Glomerular visceral epithelial cell (primary cell): ENCODE measurements around the gene PLCB4.
A peak's percentile ranks its signal among the peaks of the same experiment; 100 is the strongest.

Experiments
- DNase-seq: peaks from one replicate; pipeline ENCODE4 v3.0.0-alpha.2; 2016; ENCODE audit errors: extremely low spot score

PLCB4 gene

GRCh38 chr20:9493803-9494202, 424.9 kb downstream of the PLCB4 start:
- DNase-seq = no peak

DNA sequence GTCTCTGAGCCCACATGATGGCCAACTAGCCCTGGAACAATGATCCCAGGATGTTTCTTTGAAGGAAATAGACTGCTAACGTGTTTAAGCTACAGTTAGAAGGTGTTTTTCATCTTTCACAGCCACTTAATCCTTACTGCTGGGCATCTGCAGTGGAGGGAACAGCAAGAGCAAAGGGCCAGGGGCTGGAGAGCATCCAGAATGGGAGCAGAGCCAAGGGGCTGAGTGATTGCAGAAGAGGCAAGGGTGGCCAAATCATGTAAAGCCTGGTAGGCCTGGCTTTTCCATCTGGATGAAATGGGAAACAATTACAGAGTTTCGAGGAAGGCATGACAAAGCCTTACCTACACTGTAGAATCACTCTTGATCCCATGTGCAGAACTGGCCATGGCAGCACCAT, 426.8 kb downstream of the PLCB4 start:
- DNase-seq = no peak

GRCh38 chr20:9496155-9496554, 427.3 kb downstream of the PLCB4 start:
- DNase-seq = no peak

GRCh38 chr20:9498322-9498721, 429.4 kb downstream of the PLCB4 start:
- no peak for DNase-seq

- no peak for DNase-seq
These were observed 430.4 kb downstream of the PLCB4 start for GRCh38 chr20:9499126-9499899.

DNA sequence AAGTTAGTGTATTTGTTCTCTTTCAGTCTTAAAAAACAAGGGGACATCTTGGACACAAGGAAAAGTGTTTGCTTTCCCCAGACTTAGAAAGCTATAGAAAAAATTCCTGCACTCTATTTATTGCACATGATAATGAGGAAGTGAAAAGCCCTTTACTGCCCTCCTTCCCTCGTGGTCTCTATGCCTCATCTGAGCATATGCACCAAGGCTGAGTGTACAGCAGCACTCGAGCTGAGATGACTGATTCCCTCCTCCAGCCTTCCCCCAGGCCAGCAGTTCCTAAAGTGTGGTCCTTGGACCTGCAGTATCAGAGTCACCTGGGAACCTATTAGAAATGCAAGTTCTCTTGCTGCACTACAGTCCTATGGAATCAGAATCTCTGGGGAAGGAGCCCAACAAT, 431.2 kb downstream of the PLCB4 start:
- no peak for DNase-seq

DNA sequence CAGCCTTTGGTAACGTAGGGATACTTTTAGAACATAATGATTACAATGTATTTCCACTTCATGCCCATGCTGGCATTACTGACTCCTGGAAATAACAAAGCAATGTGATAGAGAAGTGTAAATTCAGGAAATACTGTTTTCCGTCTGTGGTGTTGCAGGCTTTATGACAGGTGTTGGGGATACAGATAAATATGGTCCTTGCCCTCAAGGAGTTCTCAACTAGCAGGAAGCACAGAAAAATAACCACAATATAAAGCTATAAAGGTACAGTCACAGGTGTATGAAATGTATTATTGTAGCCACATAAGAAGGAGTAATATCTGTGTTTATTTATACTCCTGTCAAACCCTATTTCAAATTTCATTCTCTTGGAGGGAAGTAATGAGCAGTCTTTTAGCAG, 432.6 kb downstream of the PLCB4 start:
- DNase-seq = no peak

DNA sequence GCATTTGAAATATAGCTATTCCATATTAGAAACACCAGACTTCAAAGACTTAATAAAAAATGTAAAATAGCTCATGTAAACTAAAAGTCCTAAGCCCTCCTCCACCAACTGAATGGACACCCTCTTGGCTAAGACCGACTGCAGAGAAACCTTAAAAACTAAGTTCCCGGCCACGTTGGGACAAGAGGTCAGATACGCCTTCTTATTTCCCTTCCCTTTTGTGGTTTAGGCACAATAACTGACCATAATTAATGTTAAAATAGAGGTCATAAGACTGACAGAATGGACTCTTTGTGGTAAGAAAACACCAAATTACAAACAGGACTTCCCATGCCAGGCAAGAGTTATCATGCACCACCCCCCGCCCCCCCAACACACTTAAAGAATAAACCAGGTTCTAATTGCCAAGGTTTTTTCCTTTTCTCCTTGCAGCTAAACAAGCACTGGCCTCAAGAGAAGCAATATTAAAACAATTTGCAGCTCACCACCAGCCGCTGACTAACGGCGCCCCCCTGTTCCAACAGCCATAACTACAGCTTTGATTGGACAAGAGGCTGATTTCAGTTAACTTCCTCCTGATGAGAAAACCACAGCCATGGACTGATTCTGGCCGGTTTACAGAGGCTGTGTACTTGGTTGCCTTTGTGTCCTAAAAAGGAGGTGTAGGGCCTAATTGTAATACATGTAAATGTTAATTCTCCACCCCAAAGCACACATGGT, 434.8 kb downstream of the PLCB4 start:
- peak; percentile 31 for DNase-seq

DNA sequence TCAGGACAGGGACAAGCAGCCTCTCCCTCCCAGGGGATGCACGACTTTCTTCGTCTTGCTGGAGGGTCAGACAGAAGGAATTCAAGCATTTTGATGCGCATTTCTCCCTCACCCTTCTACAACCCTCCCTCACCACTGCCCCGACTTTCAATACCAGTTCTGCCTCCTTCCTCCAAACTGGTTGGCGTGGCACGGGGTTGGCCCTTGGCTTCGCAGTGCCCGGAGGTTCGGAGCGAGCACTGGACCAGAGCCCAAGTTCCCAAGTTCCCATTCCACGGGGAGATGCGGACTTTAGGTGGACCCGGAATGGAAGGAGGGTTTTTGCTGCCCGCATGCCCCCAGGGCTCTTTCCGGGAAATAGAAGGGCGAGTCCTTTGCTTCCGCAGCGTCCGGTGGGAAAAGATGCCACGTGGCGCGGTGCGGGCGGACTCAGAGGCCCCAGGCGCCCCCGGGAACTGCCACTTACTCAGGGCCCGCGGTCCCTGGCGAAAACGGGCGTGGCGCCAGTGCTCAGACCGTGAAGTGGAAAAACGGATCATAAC, 437.5 kb downstream of the PLCB4 start:
- DNase-seq = no peak

- DNase-seq = no peak
These were observed 438.1 kb downstream of the PLCB4 start for GRCh38 chr20:9506964-9507369.

DNA sequence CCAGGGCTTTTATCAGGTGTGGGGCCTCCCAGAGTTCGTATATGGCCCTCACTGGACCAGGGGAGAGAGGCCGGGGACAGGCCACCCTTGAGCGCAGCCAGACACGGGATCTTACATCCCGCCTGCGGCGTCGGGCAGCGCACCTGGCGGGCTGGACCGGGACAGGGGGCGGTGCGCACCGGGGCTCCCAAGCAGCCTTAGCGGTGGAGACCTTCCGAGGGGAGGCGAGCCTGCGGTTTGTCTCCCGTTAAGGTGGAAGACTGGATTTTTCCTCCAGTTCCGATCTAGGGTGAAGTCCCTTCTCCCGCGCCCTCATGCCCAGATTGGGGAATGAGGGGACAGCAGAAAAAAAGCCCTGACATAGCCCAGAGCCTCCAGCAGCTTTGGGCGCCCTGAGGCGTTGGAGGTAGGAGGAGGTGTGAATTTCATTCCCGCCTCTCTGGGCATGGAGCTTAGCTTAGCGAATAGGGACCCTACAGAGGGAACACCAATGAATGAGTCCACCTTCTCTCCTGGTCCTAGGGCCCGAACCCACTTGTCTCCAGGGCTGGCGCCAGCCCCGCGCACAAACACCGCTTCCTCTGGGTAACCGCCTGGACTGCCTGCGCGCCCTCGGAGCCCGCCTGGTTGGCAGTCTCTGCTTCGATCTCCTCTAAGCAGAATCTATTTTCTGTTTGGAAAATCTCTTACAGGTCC, 438.8 kb downstream of the PLCB4 start:
- DNase-seq = no peak

DNA sequence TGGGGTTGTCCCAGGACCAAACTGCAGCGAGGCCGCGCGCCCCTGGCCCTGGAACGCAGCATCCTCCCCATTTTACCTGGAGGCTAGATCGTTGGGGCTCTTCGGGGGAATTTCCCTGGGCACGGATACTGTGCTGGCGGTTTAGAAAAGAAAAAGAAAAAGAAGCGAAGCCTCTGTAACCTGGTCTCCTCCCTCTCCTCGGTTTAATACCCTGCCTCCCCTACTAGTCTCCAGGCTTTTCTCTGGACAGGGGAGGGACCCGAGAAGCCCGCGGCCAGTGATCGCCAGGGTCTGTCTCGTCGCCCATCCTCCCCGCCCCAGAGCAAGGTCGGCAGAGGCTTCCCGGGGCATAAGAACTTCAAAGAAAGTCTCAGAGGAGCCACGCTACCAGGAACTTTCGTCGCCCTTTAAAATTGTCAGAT, 439.4 kb downstream of the PLCB4 start:
- DNase-seq = no peak

DNA sequence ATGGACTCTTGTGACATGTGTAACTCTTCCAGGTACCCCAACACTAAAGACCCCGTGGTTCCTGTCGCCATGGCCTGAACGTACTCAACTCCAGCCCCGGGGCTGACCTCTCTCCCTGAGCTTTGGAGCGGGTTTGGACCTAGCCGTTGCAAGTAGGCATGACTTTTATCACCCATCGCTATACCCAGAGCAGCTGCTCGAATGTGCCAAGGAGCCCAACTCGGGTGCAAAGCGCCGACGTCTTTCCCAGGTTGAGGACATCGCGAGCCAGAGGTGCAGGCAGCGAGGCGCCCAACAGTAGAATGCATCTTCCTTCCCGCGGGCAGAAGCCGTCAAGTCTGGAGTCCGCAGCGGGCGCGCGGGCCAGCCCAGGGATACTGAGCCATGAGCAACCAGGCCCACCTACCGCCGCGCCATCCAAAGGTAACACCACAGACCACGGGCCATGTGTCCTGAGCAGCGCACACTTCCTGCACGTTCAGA, 439.9 kb downstream of the PLCB4 start:
- DNase-seq = no peak

GRCh38 chr20:9509246-9509645, 440.4 kb downstream of the PLCB4 start:
- DNase-seq = no peak

DNA sequence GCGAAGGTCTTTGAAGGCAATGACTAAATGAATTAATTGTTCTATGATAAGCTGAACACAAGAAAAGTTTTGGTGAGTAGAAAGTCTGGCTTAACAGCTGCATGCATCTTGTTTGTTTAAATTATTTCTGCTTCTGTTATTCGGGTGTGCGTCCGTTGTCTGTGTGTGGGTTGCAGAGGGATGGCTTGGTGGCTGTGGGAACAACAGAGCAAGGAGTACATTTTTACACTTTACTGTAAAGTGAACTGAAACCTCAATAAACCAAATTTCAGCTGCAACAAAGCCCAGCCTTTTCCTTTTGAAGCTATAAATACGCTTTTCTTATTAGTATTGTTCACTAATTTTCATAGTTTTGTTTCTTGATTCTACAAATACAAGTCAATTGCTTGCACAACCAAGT, 442.0 kb downstream of the PLCB4 start:
- DNase-seq = no peak

- no peak for DNase-seq
These were observed 445.2 kb downstream of the PLCB4 start for GRCh38 chr20:9514072-9514460.

GRCh38 chr20:9514461-9515213, 445.8 kb downstream of the PLCB4 start, which contains the start of gene LAMP5:
LAMP5 (plus strand) TSS chr20:9514590; CDS start chr20:9514853, 263 bp downstream.
- DNase-seq = no peak

DNA sequence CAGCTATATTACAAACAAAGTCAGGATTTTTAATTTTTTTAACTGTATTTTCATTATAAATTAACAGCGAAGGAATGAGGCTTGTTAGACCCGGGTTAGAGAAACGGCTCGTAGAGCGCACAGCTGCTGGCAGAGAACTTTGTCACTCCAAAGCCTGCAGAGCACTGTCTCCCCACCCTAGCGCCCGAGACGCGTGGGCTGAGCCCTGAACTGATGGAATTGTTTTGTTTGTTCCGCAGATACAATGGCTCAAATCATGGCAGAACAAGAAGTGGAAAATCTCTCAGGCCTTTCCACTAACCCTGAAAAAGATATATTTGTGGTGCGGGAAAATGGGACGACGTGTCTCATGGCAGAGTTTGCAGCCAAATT, 446.3 kb downstream of the PLCB4 start:
- DNase-seq = no peak

DNA sequence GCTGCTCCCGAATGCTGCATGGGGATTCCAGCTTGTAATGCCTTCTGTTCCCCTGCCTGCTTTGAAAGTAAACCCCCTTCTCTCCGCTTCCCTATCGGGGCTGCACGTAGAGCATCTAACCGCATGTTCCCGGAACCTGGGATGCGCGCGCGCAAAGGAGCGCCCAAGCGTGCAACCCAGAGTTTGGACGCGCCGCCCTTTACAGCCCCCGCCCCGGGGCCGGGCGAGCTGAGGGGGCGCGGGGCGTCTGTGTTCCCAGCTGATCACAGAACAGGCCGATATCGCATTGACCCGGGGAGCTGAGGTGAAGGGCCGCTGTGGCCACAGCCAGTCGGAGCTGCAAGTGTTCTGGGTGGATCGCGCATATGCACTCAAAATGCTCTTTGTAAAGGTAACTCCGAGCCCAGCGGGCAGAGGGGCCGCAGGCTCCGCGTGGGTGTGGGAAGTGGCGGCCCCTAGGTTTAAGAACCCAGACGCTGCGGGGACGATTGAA, 446.9 kb downstream of the PLCB4 start:
- no peak for DNase-seq

DNA sequence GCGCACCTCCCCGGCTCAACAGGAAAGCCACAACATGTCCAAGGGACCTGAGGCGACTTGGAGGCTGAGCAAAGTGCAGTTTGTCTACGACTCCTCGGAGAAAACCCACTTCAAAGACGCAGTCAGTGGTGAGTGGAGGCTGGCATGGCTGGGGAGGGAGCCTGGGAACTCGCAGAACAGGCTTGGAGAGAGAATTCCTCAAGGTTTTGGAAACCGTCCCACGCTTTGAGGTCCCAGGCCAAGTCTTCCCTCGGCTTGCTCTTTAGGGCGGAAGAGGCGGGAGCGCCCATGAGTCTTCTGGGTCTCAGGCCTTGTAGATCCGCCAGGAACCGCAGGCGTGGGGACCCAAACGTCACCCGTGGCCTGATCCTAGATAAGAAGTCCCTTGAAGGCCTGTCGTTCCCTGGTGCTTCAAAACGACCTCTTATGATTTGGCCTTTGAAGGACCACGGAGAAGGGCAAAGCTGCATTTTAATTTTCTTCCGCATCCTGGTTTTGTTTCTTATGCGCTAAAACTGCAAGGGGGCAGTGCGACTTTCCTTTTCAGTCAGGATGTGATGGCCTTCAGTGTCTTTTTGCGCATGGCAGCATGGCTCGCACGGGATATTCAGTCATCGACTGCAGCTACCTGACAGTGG, 447.5 kb downstream of the PLCB4 start:
- no peak for DNase-seq
